GM18870 (cell line): ENCODE measurements around the gene TMEM240.
"Not testable (repeated sequence)": the region's sequence is repeated elsewhere in the genome, so short reads cannot be mapped to it uniquely, and the experiment has no call there.

Source experiments
- ATAC-seq: cut with Tn5 transposase; IDR thresholded peaks from one replicate; pipeline ENCODE4 v1.9.1; 2021; ENCODE audit warnings: moderate library complexity; ENCODE audit not compliant: unreplicated experiment

Gene TMEM240

DNA sequence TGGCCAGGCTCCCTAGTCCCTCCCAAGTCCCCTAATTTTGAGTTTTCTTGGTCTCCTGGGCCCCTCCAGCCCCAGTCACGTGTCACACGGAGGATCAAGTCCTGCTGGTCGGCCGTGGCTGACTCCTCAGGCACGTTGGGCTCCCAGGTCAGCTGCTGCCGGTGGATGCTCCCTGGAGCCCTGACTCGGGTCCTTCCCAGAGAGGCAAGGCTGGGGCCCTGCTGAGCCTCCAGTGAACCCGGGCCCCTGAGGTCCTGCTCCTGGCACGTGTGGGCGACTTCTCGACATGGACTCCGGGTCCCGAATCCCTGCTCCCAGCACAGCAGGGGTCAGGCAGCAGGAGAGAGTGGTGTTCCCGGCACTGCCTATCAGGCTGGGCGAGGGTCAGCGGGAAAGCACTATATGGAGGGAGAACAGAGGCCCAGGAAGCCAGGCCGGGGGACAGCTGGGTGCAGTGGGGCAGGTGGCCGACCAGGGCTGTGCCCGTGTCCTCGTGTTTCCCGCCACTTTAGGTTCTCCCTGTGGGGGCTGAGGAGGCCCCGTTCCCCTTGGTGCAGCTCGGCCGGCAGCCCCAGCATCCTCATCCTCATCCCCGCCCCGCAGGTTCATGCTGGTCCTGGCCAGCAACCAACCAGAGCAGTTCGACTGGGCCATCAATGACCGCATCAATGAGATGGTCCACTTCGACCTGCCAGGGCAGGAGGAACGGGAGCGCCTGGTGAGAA, 13.2 kb downstream of the TMEM240 start:
- no peak for ATAC-seq

DNA sequence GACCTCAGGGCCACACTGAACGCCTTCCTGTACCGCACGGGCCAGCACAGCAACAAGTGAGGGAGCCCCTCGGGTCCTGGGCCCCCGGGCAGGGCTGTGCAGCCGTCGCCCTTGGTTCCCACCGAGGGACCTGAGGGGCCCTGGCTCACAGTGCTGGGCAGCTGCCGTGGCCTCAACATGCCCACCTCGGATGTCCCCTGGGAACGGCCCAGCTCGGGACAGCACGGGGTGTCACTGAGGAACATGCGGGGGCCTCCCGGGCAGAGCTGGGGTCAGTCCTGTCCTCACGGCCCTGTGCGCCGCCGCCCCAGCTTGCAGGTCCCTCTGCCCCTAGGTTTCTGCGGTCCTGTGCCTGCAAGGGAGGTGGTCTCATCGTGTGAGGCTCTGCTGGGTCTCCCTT, 13.9 kb downstream of the TMEM240 start:
- ATAC-seq: not testable (repeated sequence)

DNA sequence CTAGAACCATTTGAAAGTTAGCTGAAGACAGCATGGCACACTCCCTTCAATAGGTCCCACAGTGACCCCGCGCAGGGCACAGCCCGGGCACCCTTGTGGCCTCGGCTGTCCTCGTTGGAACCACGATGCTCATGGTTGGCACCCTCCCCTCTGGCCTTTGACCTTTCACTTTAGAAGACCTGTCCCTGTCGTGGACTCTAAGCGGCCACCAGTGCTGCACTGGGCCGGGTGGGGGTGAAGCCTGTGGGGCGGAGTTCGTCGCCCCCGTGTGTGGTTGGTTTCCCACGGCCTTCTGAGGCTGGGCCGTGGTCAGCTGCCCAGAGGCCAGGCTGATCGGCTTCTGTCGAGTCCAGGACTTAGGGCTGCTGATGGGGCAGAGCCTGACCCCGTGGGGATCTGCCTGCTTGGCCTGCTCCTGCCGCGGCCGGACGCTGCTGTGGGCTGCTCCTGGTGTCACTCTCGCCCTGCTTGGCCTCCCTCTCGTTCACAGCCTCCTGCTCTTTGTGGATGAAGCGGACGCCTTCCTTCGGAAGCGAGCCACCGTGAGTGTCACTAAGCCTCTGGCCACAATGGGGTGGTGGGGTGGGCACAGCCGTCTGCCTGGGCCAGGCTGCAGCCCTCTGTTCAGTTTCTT, 15.6 kb downstream of the TMEM240 start:
- not testable (repeated sequence) for ATAC-seq

DNA sequence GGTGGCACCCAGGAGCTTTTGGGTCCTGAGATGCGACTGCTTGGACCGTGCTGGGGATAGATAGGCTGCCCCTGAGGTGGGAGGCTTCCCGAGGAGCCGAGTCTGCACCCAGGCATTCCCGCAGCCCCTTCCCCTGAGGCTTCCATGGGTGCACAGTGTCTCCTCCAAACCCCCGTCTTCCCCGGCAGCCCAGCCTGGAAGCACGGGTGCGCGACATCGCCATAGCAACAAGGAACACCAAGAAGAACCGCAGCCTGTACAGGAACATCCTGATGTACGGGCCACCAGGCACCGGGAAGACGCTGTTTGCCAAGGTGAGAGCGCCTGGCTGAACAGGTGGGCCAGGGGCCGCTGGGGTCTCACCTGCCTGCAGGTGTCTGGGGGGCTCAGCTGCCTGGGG, 16.8 kb downstream of the TMEM240 start:
- ATAC-seq: not testable (repeated sequence)

DNA sequence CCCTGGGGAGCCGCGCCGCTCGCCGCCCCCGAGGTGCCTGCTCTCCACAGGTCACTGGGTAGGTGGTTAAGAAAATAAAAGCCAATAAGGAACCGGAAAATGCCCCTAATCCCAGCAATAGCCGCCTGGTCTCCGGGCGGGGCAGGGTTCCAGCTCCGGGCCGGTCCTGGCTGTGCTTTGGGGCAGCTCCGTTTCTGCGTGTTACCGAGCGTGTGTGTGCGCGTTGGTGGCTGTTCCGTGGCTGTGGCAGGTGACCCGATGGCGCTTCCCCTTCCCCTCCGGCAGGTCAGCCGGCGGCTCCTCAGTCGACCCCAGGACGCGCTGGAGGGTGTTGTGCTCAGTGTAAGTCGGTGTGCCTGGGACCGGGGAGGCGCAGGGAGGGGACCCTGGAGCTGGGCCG, 17.2 kb downstream of the TMEM240 start:
- not testable (repeated sequence) for ATAC-seq

DNA sequence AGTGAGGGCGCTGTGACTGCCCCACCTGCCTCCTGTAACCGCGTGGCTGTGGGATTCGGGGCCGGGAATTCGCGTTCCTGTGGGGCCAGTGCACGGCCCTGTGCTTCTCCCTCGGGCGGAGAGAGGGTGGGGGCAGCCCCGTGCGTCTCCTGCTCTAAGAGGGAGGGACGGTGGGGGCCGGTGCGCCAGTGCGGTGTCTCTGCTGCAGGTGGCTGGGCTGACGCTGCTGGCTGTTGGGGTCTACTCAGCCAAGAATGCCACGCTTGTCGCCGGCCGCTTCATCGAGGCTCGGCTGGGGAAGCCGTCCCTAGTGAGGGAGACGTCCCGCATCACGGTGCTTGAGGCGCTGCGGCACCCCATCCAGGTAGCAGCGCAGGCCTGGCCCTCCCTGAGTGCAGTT, 17.9 kb downstream of the TMEM240 start:
- ATAC-seq: not testable (repeated sequence)

GRCh38 chr1:1521331-1521730, 19.1 kb downstream of the TMEM240 start:
- ATAC-seq: no peak

GRCh38 chr1:1519805-1520505, 20.5 kb downstream of the TMEM240 start:
- not testable (repeated sequence) for ATAC-seq

DNA sequence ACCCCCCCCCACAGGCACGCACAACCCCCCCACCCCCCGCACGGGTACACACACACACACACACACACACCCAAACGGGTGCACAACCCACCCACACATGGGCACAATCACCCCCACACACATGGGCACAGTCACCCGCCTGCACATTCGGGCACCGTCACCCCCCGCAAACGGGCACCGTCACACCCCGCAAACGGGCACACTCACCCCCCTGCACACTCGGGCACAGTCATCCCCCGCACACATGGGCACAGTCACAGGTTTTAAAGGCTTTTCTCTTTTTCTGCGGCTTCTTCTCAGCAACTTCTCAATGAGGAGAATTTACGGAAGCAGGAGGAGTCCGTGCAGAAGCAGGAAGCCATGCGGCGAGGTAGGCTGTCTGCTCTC, 21.8 kb downstream of the TMEM240 start:
- not testable (repeated sequence) for ATAC-seq

DNA sequence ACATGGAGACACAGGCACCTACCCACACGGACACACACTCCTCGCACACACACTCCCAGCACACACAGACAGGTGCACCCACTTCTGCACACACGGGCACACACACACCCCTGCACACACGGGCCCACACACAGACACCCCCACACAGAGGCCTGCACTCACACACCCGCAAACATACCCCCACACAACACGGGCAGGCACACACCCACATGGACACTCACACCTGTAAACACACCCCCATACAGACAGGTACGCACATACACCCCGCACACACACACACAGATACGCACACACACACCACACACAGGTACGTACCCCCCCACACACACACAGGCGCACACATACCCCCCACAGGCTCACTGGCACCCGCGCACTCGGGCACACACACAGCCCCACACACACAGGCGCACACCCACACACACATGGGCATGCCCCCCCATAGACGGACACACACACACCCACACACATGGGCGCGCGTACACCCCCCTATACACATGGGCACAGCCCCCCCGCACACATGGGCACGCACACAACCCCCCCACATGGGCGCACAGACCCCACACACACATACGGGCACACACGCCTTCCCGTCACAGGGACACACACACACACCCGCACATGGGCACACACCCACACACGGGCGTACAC, 22.3 kb downstream of the TMEM240 start:
- no peak for ATAC-seq

GRCh38 chr1:1516923-1517322, 23.5 kb downstream of the TMEM240 start:
- not testable (repeated sequence) for ATAC-seq

DNA sequence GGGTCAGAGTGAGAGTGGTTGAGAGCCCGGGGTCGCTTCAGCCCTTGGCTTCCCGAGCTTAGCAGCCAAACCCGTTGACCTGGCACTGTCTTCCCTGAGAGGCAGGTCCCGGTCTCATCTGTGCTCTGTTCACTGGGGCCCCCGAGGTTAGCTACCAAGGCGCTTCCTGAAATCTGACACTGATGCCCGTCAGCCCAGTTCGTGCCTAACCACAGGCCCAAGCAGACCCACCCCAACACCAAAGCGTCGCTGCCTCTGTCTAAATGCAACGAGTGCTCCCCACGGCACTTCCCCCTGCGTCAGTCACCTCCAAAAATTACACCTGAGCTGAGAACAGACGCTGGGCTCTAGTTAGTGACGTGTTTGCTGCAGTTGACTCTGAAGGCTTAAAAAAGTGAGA, 26.0 kb downstream of the TMEM240 start:
- not testable (repeated sequence) for ATAC-seq

- ATAC-seq: not testable (repeated sequence)
These were observed 26.7 kb downstream of the TMEM240 start for GRCh38 chr1:1513675-1514074.

DNA sequence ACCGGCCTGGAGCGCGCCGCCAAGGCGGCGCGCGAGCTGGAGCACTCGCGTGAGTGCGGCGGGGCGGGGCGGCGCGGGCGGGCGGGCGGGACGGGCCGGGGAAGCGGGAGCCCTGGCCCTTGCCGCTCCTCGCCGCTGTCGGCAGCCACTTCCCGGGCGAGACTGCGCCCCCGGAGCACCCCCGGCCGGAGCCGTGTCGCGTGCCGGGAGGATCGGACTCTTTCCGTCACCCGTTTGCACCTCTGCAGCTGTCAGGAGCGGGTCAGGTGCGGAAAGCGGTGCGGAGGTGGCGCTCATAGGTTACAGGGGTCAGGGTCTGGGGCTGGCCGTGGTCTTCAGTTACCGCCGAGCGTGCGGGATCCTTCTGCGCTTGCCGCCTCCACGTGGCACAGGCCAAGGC, 28.0 kb downstream of the TMEM240 start:
- not testable (repeated sequence) for ATAC-seq

DNA sequence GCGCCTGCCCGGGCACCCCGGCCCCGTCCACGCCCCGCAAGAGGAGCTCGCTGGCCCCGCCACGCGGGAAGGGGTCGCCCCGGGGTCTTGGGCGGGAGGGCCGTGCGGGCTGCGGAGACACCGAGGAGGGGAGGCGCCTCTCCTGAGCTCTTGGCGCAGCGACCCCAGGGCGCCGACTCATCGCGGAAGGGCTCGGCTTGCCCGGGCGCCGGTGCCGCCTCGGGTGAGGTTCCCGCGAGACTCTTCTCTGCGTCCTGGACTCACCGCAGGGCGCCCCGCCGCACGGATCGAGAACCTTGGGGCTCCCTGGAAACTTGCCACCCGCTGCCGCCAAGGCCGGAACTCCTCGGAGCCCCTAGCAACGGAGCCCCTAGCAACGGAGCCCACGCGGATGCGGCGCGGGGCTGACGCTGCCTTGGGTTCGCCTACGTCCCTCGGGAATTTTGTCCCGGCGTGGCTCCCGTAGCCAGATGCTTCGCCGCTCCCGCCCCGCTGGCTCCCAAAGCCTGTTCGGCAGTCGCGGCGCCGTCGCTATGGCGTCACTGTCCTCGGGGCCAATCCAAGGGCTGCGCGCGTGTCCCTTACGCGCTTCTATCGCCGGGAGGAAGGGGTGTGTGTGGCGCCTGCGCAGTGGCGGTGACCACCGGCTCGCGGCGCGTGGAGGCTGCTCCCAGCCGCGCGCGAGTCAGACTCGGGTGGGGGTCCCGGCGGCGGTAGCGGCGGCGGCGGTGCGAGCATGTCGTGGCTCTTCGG, 28.7 kb downstream of the TMEM240 start, which contains the start of gene ATAD3A:
ATAD3A (plus strand) TSS at position 630 of the 753 bp plus-strand sequence; CDS start at position 737, 107 bp downstream.
- ATAC-seq: peak; percentile 83

GRCh38 chr1:1510912-1511532, 29.4 kb downstream of the TMEM240 start:
- ATAC-seq: no peak

- not testable (repeated sequence) for ATAC-seq
These were observed 31.0 kb downstream of the TMEM240 start for GRCh38 chr1:1509465-1509850.

DNA sequence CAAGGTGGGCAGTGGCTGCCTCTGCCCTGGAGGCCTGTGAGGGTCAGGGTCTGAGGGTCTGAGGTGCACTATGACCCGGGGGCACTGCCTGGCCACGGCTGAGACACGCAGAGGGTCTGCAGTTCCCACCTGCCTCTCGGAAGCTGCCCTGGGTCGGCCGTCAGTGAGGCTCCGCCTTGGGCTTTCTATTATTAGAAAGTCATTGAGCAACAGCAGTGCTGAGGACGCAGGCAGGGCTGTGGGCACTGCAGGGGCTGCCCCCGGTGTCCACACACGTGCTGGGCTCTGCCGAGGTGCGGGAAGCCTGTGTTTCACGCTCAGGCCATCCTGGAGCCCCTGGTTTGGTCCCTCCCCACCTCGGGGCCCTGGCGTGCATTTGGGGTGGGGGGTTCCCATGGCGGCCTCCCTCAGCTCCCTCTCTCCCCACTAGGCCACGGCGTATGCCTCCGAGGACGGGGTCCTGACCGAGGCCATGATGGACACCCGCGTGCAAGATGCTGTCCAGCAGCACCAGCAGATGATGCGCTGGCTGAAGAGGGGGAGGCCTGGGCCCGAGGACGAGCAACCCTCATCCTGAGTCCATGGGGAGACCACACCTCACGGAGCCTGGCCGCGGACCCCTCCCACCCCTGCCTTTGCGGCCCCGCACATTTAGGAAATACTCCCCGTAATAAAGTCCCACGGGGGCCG, 31.5 kb downstream of the TMEM240 start:
- ATAC-seq: not testable (repeated sequence)

DNA sequence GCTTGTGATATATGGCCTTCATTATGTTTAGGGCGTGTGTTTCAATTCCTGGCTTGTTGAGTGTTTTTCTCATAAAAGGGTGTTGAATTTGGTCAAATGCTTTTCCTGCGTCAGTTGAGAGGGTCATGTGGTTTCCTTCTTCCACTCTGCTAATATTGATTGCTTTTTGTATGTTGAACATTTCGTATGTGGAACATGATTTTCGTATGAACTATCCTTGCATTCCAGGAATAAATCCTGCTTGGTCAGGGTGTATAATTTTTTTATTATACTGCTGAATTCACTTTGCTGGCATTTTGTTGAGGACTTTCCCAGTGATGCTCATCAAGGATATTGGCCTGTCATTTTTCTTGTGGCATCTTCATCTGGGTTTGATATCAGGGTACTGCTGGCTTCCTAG, 33.1 kb downstream of the TMEM240 start:
- ATAC-seq: no peak
